ENCODE data around the gene RHOBTB1. TPM values are rescaled to one million over a fixed set of nuclear protein-coding genes. Genes with fewer than 3 reads are reported as not detected.

The RHOBTB1 gene
- total RNA-seq, 4 donors from 2014 or later, result 22.2 to 47.7 (median 33.5) TPM

DNA sequence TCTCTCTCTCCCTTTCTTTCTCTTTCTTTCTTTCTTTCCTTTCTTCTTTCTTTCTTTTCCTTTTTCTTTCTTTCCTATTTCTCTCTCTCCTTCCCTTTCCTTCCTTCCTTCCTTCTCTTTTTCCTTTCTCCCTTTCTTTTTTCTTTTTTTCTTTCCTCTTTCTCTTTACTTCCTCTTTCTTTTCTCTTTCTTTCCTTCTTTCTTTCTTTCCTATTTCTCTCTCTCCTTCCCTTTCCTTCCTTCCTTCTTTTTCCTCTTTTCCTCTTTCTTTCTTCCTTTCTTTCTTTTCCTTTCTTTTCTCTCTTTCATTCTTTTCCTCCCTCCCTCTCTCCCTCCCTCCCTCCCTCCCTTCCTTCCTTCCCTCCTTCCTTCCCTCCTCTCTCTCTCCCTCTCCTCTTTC, 81.5 kb downstream of the RHOBTB1 start:
- no peak overlapping the region for H3K27ac ChIP-seq
- H3K4me1 ChIP-seq, result peaks cover 13 to 21% of the 10 kb centered on the region in 2 donors
- H3K27me3 ChIP-seq, result no peaks in the 10 kb centered on the region
- no peak for ATAC-seq
- in situ Hi-C loops (cut with MboI; ENCODE audit: low sequenced_read_pairs in 4 of 4) (no loop called here), intact Hi-C loops (cut with DNase I; ENCODE audit: low total_unique reads) (no loop called here)
- no peaks in the 10 kb centered on the region for H3K9me3 ChIP-seq
- no peaks in the 10 kb centered on the region for H3K36me3 ChIP-seq
- no peak for DNase-seq
- H3K4me3 ChIP-seq, result no peak overlapping the region
- TF ChIP-seq, protein P1, sequence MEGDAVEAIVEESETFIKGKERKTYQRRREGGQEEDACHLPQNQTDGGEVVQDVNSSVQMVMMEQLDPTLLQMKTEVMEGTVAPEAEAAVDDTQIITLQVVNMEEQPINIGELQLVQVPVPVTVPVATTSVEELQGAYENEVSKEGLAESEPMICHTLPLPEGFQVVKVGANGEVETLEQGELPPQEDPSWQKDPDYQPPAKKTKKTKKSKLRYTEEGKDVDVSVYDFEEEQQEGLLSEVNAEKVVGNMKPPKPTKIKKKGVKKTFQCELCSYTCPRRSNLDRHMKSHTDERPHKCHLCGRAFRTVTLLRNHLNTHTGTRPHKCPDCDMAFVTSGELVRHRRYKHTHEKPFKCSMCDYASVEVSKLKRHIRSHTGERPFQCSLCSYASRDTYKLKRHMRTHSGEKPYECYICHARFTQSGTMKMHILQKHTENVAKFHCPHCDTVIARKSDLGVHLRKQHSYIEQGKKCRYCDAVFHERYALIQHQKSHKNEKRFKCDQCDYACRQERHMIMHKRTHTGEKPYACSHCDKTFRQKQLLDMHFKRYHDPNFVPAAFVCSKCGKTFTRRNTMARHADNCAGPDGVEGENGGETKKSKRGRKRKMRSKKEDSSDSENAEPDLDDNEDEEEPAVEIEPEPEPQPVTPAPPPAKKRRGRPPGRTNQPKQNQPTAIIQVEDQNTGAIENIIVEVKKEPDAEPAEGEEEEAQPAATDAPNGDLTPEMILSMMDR (IDR thresholded peaks at IDR 0.05 in 4 of 5, conservative IDR thresholded peaks at IDR 0.05 in 1 of 5), result no peak
- no peak for TF ChIP-seq POLR2A (IDR thresholded peaks at IDR 0.05)

DNA sequence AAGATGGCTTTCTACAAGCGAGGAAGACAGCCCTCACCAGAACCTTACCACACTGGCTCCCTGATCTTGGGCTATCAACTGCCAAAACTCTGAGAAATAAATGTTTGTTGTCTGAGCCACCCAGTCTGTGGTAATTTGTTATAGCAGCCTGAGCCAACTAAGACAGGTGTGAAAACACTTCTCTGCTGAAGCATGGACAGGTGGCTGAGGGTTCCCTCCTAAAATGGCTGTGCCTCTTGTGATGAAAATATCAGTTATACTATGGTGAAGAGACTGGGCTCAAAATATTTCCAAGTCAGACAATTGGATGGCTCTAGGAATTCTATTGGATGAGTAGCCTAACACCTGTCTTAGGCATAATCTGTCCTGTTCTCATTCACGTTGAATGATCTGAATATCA, 87.6 kb downstream of the RHOBTB1 start:
- peaks cover 0 to 4% (median 0%) of the 10 kb centered on the region in 3 donors for H3K9me3 ChIP-seq
- H3K27ac ChIP-seq, result no peak overlapping the region
- H3K36me3 ChIP-seq, result no peaks in the 10 kb centered on the region
- H3K27me3 ChIP-seq, result no peaks in the 10 kb centered on the region
- TF ChIP-seq, protein P1 (IDR thresholded peaks at IDR 0.05 in 4 of 5, conservative IDR thresholded peaks at IDR 0.05 in 1 of 5), result no peak
- TF ChIP-seq POLR2A (IDR thresholded peaks at IDR 0.05), result no peak
- H3K4me1 ChIP-seq, result peaks cover 30 to 34% of the 10 kb centered on the region in 2 donors
- H3K4me3 ChIP-seq, result no peak overlapping the region
- intact Hi-C loops (cut with DNase I; ENCODE audit: low total_unique reads), result no loop called here
- in situ Hi-C loops (cut with MboI; ENCODE audit: low sequenced_read_pairs in 4 of 4), result no loop called here
- no peak for ATAC-seq
- DNase-seq, result no peak

DNA sequence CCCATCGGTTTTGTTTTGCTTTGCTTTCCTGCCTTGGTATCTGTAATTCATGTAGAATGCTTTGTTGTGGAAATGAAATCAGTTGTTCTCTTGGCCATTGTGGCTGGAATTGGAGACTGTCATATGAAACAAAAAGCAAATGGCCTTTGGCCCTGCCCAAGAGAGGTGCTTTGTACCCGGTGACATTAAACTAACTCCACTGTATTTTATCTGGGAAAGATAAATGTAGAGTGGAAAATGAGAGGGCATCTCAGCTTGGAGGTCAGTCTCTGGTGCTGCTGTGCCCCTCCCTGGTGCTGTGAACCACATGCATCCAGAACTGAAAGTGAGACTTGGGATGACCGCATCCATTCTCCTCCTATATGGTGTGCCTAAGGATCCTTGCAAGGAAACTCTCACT, 90.3 kb downstream of the RHOBTB1 start:
- Histone ChIP-seq H3K36me3 (no peaks in the 10 kb centered on the region), H3K4me1 (peaks cover 47 to 57% of the 10 kb centered on the region in 2 donors), H3K9me3 (peaks cover 0 to 4% (median 0%) of the 10 kb centered on the region in 3 donors), H3K4me3 (no peak overlapping the region), H3K27me3 (no peaks in the 10 kb centered on the region), H3K27ac (peak overlapping the region; percentile 86 to 91 (median 90))
- DNase-seq (no peak), ATAC-seq (peak in 1 of 2 donors; percentile 7)
- intact Hi-C loops (cut with DNase I; ENCODE audit: low total_unique reads), result loop anchor here (5.0 kb wide), 1 partner anchor 39 kb away; no protein-coding TSS in a partner anchor
- TF ChIP-seq, protein P1 (IDR thresholded peaks at IDR 0.05 in 4 of 5, conservative IDR thresholded peaks at IDR 0.05 in 1 of 5), result no peak
- TF ChIP-seq POLR2A (IDR thresholded peaks at IDR 0.05), result no peak
- in situ Hi-C loops (cut with MboI; ENCODE audit: low sequenced_read_pairs in 4 of 4), result no loop called here

DNA sequence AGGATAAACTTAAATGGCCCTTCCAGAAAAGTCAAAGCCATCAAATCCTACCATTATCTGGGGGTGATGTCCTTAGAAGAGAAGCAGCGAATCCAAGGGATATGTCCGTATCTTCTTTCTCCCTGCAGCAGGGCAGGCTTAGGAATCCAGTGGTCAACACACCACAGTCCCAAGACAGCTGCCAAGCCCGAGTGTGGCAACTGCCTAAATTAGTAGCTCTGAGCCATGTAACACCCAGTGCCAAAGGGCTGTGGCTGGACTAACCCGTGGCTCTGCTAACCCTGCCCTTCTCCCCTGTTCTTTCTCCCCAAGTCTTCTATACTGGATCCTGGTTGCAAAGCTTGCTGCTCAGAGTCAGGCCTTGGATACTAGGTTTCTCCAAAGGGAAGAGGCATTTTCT, 90.9 kb downstream of the RHOBTB1 start:
- H3K27ac ChIP-seq, result peak overlapping the region; percentile 86 to 91 (median 90)
- no peaks in the 10 kb centered on the region for H3K36me3 ChIP-seq
- intact Hi-C loops (cut with DNase I; ENCODE audit: low total_unique reads), result loop anchor here (5.0 kb wide), 1 partner anchor 39 kb away; no protein-coding TSS in a partner anchor
- H3K9me3 ChIP-seq, result peaks cover 0 to 4% (median 0%) of the 10 kb centered on the region in 3 donors
- TF ChIP-seq, protein P1 (IDR thresholded peaks at IDR 0.05 in 4 of 5, conservative IDR thresholded peaks at IDR 0.05 in 1 of 5), result no peak
- TF ChIP-seq POLR2A (IDR thresholded peaks at IDR 0.05), result peak in 1 of 2 donors; percentile 39
- DNase-seq (peak; percentile 93 to 96), ATAC-seq (peak; percentile 70 to 79)
- H3K4me1 ChIP-seq, result peaks cover 51 to 63% of the 10 kb centered on the region in 2 donors
- H3K4me3 ChIP-seq, result no peak overlapping the region
- in situ Hi-C loops (cut with MboI; ENCODE audit: low sequenced_read_pairs in 4 of 4), result no loop called here
- H3K27me3 ChIP-seq, result no peaks in the 10 kb centered on the region

DNA sequence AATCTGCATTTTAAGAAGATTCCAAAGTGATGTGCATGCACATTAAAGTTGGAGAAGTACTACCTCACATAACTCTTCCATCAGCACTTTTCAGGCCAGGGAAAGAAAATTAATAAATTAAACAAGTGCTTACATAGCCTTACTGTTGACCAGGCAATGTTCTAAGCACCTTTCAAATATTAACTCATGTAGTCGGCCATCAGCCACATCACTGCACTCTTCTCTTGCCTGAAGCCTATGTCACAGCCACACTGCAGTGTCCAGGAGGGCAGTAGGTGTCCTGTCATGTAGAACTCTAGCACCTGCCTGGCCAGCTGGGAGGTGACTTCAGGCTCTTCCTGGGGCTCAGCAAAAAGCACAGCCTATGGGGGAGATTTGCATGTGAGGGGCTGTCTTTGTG, 94.2 kb downstream of the RHOBTB1 start:
- in situ Hi-C loops (cut with MboI; ENCODE audit: low sequenced_read_pairs in 4 of 4), result no loop called here
- intact Hi-C loops (cut with DNase I; ENCODE audit: low total_unique reads), result loop anchor here (2.0 to 5.0 kb wide), 3 partner anchors 21 to 313 kb away; no protein-coding TSS in a partner anchor

More for the DNA sequence above, 94.2 kb downstream of the RHOBTB1 start:
- H3K4me3 ChIP-seq, result no peak overlapping the region
- H3K36me3 ChIP-seq, result no peaks in the 10 kb centered on the region
- no peak for TF ChIP-seq POLR2A (IDR thresholded peaks at IDR 0.05)
- TF ChIP-seq, protein P1 (IDR thresholded peaks at IDR 0.05 in 4 of 5, conservative IDR thresholded peaks at IDR 0.05 in 1 of 5), result no peak
- peaks cover 57 to 67% of the 10 kb centered on the region in 2 donors for H3K4me1 ChIP-seq
- no peak for DNase-seq
- H3K27ac ChIP-seq, result peak overlapping the region; percentile 86 to 91 (median 88)
- ATAC-seq, result no peak
- no peaks in the 10 kb centered on the region for H3K27me3 ChIP-seq
- no peaks in the 10 kb centered on the region for H3K9me3 ChIP-seq
